ENCODE data around the gene COX18. TPM values are rescaled to one million over a fixed set of nuclear protein-coding genes. Genes with fewer than 3 reads are reported as not detected.

The COX18 gene
- total RNA-seq, 2 experiments from 2014 or later = 5.2 to 6.3 TPM

DNA sequence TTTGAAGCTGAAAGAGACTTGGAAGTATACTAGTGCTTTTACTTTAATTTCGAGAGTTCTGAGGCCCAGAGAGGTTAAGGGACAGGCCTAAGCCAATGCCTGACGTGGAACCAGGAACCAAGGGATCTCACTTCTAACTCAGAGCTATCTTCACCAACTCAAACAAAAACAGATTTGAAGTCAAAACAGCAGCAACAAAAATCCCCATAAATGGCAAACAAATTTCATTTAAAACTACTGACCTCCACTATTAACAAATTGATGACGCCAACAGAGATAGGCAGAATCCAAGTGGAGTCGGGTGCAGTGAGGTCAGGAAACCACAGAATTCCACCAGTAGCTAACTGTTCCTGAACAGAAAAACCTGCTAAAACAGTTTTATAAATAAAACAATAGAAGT, 5.0 kb downstream of the COX18 start:
- no peak overlapping the region for H3K4me3 ChIP-seq (ENCODE audit: low read length)
- H3K27ac ChIP-seq (ENCODE audit: low read depth in 1 of 2, low read length in 2 of 2) = no peak overlapping the region
- CTCF ChIA-PET = no interaction called here
- H3K9me3 ChIP-seq (ENCODE audit: control insufficient read depth in 1 of 2, insufficient read depth in 1 of 2, low read length in 2 of 2) = no peaks in the 10 kb centered on the region
- Mint-ChIP-seq H3K4me1 (ENCODE audit: low read depth) (peaks cover 49% of the 10 kb centered on the region), H3K4me3 (no peak overlapping the region), H3K27ac (peak overlapping the region; percentile 99), H3K36me3 (ENCODE audit: low read depth) (peaks cover 74% of the 10 kb centered on the region), H3K9me3 (no peaks in the 10 kb centered on the region), H3K27me3 (no peaks in the 10 kb centered on the region)
- TF ChIP-seq, protein P1, sequence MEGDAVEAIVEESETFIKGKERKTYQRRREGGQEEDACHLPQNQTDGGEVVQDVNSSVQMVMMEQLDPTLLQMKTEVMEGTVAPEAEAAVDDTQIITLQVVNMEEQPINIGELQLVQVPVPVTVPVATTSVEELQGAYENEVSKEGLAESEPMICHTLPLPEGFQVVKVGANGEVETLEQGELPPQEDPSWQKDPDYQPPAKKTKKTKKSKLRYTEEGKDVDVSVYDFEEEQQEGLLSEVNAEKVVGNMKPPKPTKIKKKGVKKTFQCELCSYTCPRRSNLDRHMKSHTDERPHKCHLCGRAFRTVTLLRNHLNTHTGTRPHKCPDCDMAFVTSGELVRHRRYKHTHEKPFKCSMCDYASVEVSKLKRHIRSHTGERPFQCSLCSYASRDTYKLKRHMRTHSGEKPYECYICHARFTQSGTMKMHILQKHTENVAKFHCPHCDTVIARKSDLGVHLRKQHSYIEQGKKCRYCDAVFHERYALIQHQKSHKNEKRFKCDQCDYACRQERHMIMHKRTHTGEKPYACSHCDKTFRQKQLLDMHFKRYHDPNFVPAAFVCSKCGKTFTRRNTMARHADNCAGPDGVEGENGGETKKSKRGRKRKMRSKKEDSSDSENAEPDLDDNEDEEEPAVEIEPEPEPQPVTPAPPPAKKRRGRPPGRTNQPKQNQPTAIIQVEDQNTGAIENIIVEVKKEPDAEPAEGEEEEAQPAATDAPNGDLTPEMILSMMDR (IDR thresholded peaks at IDR 0.05) = no peak
- peaks cover 22% of the 10 kb centered on the region for H3K4me1 ChIP-seq (ENCODE audit: insufficient read depth, low read length)
- intact Hi-C loops (cut with DNase I, micrococcal nuclease) = loop anchor here in 1 of 2 experiments (10.0 kb wide), 1 partner anchor 160 kb away; no protein-coding TSS in a partner anchor
- POLR2A ChIA-PET = interaction anchor here (6.0 kb wide), 1 partner anchor 194 kb away, joined by 63 read pairs; the partner anchor contains the start of gene ANKRD17
- no peak for ATAC-seq (ENCODE audit: poor library complexity)
- H3K36me3 ChIP-seq (ENCODE audit: insufficient read depth, low read length) = peaks cover 53% of the 10 kb centered on the region
- DNase-seq = no peak
- no peaks in the 10 kb centered on the region for H3K27me3 ChIP-seq (ENCODE audit: control insufficient read depth in 1 of 2, insufficient read depth in 2 of 2, low read length in 2 of 2)

DNA sequence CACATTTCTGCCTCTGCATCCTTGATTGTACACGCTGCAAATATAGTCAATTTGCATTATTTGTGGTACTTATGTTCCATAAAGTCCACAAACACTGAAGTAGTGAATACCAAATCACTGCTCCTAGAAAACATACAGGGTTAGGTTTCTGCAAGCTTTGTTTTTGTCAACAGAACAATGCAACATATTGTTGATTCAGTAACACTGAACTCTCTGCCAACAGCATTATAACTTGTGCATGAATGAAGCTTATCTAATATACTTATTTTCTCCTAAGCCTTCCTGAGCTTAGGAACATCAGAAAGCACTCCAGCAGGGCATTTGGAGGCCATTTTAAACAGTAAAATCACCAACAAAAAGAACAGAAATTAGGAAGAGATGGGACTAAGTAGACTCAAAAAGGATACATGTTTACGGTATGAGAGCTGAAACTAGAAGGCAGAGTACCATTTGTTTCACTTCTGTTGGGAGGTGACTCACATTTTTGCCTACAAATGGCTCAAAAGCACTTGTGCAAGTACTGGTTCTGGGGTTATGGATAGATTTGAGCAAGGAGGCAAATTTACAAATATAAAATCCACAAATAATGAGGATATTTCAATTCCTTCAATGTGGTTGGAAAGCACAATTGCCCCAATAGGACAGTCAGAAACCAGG, 14.1 kb downstream of the COX18 start:
- no peaks in the 10 kb centered on the region for H3K4me1 Mint-ChIP-seq (ENCODE audit: low read depth)
- TF ChIP-seq, protein P1 (IDR thresholded peaks at IDR 0.05) = no peak
- no peaks in the 10 kb centered on the region for H3K27me3 Mint-ChIP-seq
- H3K36me3 Mint-ChIP-seq (ENCODE audit: low read depth) = peaks cover 80% of the 10 kb centered on the region
- Histone ChIP-seq H3K4me1 (ENCODE audit: insufficient read depth, low read length) (no peaks in the 10 kb centered on the region), H3K27ac (ENCODE audit: low read depth in 1 of 2, low read length in 2 of 2) (no peak overlapping the region), H3K36me3 (ENCODE audit: insufficient read depth, low read length) (peaks cover 57% of the 10 kb centered on the region), H3K9me3 (ENCODE audit: control insufficient read depth in 1 of 2, insufficient read depth in 1 of 2, low read length in 2 of 2) (no peaks in the 10 kb centered on the region), H3K4me3 (ENCODE audit: low read length) (no peak overlapping the region), H3K27me3 (ENCODE audit: control insufficient read depth in 1 of 2, insufficient read depth in 2 of 2, low read length in 2 of 2) (no peaks in the 10 kb centered on the region)
- no peak for DNase-seq
- POLR2A ChIA-PET = no interaction called here
- no peak for ATAC-seq (ENCODE audit: poor library complexity)
- intact Hi-C loops (cut with DNase I, micrococcal nuclease) = no loop called here
- CTCF ChIA-PET = interaction anchor here (0.8 kb wide), 1 partner anchor 232 kb away, joined by 3 read pairs; no protein-coding TSS in a partner anchor
- no peaks in the 10 kb centered on the region for H3K9me3 Mint-ChIP-seq
- H3K27ac Mint-ChIP-seq = no peak overlapping the region
- H3K4me3 Mint-ChIP-seq = no peak overlapping the region

DNA sequence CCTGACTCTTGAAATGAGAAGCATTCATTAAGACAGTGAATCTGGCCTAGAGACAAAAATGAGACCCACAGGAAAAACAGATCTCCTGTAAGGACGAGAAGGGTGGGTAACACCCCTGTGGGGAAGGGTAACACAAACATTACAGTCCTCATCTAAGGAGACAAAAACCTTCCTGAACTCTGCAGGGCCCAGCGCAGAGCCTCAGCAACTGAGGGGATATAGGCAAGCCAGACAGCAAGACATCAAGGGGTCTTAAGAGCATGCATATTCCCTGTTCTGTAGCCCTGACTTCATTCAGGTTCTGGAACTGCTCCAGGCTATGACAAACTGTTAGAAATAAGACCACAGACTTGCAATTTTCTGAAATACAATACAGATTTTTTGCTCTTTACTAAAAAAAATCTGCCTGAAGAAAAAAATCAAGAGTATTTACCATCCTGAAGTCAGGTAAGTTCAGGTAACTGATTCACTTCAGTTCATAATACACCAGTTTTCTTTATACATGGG, 15.5 kb downstream of the COX18 start:
- no peak for DNase-seq
- POLR2A ChIA-PET = no interaction called here
- CTCF ChIA-PET = no interaction called here
- no peaks in the 10 kb centered on the region for H3K4me1 ChIP-seq (ENCODE audit: insufficient read depth, low read length)
- Mint-ChIP-seq H3K36me3 (ENCODE audit: low read depth) (peaks cover 67% of the 10 kb centered on the region), H3K4me3 (no peak overlapping the region), H3K9me3 (no peaks in the 10 kb centered on the region), H3K27me3 (no peaks in the 10 kb centered on the region), H3K27ac (no peak overlapping the region), H3K4me1 (ENCODE audit: low read depth) (no peaks in the 10 kb centered on the region)
- intact Hi-C loops (cut with DNase I, micrococcal nuclease) = no loop called here
- no peaks in the 10 kb centered on the region for H3K27me3 ChIP-seq (ENCODE audit: control insufficient read depth in 1 of 2, insufficient read depth in 2 of 2, low read length in 2 of 2)
- ATAC-seq (ENCODE audit: poor library complexity) = no peak
- H3K27ac ChIP-seq (ENCODE audit: low read depth in 1 of 2, low read length in 2 of 2) = no peak overlapping the region
- peaks cover 44% of the 10 kb centered on the region for H3K36me3 ChIP-seq (ENCODE audit: insufficient read depth, low read length)
- TF ChIP-seq, protein P1 (IDR thresholded peaks at IDR 0.05) = no peak
- H3K4me3 ChIP-seq (ENCODE audit: low read length) = no peak overlapping the region
- no peaks in the 10 kb centered on the region for H3K9me3 ChIP-seq (ENCODE audit: control insufficient read depth in 1 of 2, insufficient read depth in 1 of 2, low read length in 2 of 2)

Data from CD4-positive, alpha-beta T cell (primary cell).